GF-D8 (cell line): Measurements from ENCODE around the gene NRP1.

Experiments used
- DNase-seq: peaks from one replicate; lab custom pipeline; 2025; lab: John Stamatoyannopoulos, UW

Gene NRP1

DNA sequence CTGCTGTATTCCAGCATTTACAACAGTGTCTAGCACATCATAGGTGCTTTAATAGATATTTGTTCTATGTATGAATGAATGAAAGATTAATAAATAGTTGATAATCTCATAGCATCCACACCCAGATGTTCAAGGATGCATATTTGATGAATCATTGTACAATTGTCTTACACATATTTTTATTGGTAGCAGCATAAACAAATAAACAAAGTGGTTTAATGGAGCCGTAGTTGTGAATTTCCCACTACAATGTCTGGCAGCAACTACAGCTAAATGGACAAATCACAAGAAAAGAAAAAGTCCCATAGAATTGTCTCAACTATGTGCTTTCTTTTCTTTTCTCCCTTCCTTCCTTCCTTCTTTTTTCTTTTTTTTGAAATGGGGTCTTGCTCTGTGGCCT lies 150.8 kb downstream of the NRP1 start:
- DNase-seq: no peak

DNA sequence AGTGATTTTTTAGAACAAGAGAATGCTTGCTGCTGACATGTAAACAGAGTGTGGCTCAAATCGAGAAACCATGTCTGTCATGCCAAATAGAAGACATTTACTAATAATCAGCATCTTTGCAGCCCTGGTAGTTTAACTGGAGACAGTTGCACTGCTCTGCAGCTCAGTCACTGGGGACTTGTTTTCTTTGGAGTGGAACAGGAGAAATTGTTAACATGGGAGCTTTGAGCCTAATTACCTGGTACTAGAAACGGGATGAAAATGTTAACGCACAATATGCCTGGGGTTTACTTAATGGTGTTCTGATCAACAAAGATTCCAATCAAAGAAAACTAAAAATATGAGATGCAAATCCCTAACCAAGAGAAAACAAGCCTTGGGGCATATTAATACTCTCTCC lies 153.5 kb downstream of the NRP1 start:
- DNase-seq: no peak

DNA sequence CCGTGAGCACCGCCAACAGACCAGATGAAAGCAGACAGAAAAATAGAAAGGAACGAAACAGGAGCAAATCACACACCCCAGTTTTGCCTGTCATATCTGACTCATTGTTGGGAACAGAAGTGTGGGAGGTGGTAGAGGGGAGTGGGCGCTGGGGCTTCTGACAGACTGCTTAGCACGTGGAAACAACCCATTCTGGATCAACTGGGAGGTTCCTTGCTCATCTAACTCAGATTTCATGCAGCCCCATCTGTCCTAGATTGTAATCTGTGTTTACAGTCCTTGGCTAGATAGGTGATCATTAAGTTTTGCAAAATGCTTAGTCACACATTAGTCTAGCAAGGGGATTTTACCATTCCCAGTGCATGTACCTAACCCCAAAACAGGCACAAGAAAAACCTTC lies 154.1 kb downstream of the NRP1 start:
- DNase-seq: no peak

DNA sequence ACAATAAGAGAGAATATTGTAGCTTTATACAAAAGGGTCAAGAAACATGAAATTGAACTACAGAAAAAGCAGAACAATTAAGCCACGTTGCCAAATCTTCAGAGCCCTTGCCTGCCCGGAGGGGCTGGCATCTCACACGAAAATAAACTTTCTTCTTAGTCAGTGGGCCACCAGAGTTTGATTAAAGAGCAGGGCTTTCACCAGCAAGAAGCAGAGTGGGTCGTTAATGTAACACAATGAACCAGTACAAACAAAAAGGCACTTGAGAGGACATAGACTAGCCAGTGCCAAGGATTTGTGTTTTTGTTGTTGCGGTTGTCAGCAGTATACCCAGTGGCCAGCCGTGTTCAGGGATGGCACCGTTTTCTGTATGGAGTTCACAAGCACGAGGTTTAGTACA lies 155.4 kb downstream of the NRP1 start:
- no peak for DNase-seq

DNA sequence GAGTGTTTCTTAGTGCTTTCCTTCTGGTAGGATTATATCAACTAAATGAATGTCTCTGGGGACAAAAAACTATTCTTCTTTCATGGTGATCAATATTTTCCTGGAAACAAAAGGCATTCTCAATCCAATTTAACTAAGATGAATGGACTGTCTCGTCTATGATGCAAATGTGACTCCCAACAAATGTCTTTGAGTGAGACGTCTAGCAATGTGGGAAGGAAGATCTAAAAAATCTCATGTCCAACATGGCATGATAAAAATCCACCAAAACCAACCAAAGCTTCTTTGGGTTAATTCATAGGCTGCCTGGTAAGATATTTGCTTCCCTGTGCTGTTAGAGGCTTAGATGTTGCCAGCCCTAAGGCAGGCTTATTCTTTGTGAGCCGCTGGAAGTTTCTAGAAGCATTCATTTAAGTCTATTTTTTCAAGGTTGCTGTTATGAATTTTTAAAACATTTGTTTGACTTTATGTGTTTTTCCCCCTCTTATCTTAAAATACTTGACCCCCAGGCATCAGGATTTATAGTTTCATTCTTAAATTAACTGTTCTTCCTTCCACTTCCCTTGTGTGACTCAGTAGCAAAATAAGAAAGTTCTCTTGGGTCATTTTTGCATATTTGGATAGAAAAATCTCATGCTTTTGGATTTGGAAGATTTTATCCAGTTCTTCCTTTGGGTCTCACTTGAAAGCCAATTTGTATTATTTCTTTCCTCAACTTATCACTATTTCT lies 156.3 kb downstream of the NRP1 start:
- no peak for DNase-seq

DNA sequence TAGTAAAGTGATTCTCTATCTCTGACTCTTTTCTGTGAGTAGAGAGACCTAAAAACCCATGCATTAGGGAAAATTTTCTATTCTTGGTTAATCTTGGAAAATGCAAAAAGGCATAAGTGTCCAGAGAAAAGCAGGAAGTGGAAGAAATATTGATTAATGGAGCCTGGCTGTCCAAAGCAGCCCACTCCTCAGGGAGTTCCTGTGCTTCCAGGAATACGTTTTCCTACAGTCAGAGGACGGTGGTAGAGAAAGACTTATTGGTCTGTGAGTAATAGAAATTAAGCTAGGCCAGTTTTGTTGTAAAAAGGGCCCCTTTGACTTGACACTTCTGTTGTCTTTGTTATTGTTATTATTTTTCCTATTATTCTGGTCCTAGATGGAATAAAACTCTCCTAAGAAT lies 157.8 kb downstream of the NRP1 start:
- no peak for DNase-seq

DNA sequence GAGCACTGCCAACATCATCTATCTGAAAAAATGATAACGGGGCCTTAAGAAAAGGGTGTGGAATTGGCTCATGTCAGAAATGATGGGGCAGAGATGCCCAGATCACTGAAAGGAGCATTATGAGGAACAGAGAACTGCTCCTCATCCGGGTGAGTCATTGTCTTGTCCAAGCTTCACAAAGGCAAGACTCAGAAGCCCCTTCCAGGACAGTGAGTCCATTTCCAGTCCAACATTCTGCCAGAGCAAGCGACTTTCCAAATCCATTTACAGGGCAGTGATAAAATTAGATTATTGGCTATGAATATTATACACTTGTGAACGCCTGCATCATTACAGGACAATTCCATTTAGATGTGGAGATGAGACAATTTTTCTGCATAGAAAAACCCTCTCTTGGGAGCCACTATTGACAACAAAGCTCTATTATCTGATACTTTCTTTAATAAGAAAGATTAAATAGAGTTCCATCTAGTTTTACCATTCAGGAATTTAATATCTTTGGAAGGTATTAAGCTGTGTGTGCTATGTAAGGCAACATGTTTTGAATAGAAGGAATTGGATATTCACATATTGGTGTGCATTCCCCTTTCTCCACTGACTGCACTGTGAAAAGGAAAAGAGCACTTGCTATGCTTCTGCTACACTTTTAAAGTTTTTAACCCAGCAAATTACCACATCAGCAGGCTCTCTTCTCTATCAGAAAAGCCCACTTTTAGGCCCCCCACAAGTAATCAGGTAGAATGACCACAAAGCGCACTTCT lies 159.6 kb downstream of the NRP1 start:
- no peak for DNase-seq

DNA sequence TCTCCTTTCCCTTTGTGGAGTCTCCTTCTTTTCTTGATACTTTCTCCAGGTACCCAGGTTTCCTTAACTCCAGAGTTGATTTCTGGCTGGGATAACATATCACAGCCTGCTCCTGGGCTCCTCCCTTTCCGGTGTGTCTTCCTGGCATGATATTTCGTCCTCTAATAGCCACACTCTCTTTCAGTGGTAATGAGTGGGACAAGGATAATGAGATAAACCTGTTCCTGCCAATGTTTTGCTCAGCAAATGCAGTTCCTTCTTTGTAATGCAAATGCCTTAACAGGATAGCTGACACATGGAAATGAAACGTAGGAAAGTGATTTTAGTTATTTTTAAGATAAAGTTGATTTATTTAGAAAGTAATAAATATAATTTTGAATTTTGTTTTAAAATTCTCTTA lies 168.6 kb downstream of the NRP1 start:
- no peak for DNase-seq

DNA sequence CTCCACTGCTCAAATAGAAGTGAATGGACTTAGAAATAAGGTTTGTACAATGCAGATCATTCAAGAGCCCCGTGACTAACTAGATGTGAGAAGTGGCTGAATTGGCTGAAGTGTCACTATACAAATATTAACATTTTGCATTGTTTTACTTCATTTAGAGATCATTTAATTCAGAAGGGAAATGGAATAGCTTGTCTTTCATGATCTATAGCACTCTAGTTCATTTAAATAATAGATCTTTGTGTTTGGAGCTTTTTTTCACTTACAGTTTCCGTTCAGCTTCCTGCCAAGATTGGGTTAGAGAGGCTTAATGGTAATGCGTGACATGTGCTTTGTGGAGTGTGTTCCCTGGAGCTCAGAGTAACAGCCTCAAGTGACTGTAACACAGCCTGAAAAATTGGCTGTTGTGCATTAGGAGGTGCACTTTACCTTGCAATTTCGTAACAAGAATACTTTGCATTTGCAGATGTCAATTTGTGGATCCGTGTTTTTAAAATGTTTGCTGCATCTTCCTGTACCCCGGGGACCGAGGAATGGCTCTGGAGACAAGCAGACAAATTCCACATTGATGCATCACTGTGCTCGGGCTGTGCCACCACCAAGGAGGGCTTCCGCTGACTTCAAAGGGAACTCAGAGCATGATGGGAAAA lies 170.3 kb downstream of the NRP1 start:
- DNase-seq: no peak

DNA sequence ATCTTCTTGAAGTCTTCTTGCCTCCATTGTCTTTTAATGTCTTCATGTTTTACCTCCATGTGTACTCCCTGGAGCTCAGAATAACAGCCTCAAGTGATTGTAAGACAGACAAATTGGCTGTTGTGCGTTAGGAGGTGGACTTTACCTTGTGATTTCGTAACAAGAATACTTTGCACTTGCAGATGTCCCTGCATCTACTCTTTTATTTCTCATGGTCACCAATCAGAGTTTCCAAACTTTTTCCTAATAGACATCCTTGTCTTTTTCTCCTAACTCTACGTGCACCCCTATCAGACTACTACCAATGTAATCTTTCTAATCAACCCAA lies 172.3 kb downstream of the NRP1 start:
- no peak for DNase-seq

DNA sequence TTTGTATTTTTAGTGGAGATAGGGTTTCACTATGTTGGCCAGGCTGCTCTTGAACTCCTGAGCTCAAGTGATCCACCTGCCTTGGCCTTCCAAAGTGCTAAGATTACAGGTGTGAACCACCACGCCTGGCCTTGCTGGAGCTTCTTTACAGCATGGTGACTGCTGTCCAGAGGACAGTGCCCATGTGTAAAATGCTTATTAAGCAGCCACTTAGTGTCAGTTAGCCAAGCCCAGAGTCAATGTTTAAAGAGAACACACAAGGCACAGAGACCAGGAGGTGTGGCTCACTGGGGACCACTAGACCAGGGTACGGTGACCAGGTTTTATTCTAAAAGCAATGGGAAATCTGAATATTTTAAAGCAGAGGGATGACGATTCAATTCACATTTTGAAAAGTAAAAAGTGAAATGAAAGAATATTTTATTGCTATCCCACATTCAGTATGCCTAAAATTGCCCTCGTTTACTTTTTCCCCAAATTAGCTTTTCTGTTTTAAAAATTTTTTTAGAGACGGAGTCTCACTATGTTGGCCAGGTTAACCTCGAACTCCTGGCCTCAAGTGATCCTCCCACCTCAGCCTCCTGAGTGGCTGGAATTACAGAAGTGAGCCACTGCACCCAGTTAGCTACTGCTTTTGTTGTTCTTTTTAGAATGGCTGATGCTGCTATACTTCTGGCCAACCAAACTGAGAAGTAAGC lies 172.8 kb downstream of the NRP1 start:
- DNase-seq: no peak

DNA sequence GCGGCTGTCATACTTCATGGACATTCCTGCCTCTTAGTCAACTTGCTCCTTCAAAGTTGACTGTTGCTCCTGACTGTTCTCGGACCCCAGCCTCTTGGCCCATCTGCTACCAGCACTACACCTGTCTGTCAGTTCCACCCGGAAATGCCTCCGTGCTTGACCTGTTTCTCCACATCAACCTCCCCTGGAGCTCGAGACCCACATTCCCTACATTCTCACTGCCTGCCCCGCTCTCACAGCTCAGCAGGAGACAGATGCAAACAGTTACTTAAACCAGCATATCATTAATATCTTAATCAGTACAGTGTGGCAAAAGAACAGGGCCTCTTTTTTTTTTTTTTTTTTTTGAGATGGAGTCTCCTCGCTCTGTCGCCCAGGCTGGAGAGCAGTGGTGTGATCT lies 174.3 kb downstream of the NRP1 start:
- no peak for DNase-seq

DNA sequence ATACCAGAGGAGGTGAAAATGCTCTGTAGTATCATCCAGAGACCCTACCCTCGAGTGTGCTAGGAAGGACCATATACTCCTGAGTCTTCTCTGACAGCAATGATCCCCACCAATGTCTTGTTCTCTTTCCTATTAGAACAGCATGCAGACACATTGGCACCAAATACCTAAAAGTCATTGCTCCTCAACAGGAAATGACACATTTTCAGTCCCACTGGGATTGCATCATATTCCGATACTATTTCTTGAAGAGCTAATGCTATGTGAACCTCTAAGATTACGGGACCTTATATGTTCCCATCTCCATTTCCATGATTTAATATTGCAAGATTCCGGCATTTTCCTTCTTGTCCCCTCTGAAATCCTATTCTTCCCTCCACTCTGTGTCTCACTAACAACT lies 177.4 kb downstream of the NRP1 start:
- DNase-seq: no peak

DNA sequence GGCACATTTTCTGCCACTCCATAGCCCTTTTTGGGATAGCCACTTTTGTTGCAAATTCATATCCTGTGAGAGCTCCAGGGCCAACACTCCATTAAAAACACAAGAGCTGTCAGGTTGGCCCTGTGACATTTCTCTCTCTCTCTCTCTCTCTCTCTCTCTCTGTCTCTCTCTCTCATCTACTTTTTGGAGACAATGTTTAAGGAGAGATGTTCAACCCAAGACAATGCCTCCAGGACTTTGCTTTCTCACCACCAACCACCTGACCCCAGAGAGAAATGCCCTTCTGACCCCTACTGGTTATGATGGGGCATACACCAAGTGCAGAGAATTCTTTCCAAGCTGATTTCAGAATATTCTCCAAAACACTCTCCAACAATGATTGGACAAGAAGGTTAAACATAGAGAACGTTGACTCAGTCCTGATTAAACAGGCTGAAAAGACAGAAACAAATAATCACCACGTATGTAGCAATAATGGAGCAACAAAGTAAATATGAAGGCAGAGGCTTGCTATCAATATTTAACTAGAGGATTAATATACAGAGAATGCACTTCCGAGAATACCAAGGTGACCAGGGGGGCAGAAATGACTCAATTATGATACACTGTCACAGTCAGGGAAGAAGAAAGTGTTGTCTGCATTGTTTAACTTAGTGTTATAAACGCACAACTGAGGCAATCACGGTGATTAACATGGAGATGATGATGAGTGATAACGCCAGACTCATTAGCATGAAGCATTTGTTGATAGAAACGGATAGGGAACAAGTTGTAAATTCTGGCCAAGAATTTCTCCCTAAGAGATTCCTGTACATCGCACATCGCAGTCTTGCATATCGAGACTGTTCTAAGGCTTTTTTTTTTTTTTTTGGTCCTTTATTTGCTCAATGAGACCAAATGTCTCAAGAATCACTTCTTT lies 178.5 kb downstream of the NRP1 start:
- no peak for DNase-seq

DNA sequence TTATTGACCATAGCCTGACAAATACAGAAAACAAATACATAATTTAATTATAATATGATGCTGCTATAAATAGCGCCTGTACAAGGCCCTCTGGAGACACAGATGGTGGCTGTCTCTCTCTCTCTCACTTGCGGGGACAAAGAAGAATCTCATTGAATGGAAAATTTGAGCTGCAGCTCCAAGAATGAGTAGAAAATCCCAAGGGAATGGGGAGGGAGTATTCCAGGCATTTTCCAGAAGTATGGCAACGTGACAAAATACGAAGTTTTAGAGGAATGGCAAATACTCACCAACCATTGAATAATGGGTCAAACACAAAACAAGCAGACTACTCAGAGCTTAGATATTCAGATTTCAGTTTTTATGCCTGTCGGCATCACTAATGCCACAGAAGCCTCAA lies 179.9 kb downstream of the NRP1 start:
- no peak for DNase-seq

DNA sequence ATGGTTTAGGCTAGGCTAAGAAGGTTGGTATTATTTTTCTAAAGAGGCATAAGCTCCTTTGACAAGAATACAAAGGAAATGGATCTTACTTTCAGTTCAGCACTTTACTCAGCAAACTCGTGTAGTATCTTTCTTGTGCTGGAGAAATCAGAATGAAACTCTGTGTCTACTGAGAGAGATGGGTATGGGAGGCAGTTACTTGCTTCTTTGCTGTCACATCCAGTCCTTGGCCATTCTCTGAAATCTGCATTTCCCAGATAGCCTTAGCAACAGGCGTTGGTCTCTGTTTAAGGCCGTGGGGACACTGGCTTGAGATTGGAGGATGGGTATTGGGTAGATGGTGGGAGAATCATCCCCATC lies 180.5 kb downstream of the NRP1 start:
- DNase-seq: no peak

DNA sequence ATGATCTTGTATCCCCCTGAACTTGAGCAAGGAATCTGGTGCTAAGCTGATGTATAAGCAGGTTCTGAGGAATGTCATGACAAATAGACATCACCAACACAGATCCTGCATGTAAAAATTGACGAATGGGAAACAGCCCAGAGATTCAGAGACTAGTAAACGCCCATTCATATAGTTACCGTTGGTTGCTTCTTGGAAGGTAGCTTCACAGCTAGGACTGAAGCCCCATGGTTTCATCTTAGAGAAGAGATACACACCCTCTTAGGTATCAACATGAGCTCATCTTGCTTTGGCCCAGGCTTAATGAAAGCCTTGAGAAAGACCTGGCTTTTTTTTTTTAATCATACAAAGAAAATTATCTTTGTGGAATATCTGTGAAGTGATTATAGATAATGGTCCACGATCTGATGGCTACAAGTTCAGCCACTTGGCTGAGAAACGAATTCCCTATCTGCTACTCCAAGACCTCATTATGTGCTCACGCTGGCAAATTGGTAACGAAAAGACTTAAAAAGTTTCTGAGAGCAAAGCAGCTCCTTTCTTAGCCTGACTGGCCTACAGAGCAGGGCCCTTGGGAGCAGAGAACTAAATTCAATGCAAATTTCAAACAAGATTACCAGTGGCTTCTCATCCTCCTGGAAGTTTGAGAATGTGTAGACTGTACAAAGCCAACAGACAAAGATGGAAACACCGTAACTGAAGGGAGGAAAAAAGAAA lies 181.1 kb downstream of the NRP1 start:
- DNase-seq: no peak

DNA sequence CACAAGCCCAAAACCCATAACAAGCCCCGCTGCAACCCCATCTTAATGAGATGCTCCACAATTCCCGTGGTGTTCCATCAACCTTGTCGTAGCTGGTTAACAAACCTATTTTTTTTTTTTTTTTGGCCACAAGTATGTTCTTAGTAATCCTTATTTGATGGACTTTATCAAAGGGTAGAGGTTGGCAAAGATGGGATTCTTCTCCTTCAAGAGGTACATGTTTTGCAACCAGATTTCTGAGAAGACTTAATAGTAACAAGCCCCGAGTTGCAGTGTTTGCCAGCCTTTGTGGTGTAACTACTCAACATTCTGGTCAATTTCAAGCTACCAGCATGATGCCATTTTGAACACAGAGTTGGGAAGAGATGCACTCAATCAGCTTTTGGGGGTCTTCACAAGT lies 181.7 kb downstream of the NRP1 start:
- DNase-seq: no peak

DNA sequence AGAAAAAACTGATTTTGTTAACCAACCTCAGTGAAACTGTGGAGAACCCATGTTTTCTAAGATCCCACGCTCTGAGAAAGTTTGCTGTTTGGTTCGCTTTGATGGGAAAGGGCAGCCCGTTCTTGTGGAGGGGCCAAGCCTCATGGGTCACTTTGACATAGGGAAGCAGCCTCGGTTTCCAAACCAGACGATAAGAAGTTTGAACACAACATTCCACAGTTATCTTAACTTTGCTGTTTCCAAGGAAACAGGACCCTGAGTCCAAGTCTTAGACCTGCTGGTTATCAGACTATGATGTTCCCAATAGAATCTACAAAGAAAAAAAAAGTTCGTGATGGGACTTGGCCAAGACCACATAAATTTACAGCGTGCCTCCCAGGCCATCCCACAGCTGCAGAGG lies 182.3 kb downstream of the NRP1 start:
- no peak for DNase-seq

DNA sequence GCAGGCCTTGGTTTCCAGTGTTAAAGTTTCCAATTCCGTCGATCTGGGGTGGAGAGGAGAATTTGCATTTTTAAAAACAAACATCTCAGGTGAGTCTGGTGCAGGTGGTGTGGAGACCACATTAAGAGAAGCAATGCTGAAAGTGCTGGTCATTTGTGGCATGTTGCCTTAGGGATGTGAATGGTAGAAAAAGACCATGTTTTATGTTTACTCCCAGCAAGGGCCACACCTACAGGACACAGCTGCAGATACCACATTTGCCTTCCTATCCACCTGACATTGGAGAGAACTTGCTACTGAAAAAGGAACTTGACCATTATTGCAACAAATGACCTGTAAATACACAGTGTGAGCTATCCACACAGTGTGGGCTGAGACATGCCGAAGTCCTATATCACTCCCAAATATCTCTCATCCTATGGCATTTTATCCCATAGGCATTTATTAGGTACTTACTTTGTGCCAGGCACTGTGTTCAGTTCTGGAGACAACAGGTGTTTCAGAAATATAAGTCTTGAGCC lies 183.1 kb downstream of the NRP1 start:
- DNase-seq: no peak

DNA sequence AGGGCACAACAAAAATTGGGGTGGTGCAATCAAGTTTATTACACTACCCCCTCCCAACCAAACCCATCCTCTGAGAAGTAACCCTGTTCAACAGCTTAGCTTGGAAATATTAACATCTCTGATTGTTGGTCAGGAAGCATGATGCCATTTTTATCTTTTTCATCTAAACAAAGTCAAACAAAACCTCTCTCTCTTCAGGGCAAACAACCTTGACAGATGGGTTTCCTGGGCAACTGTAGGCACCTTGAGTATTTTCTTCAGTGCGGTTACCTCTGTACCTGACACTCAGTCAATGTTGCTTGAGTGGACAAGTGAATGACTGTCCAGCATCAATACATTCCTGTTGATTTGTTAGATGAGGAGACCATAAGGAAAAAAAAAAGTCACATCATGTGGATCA lies 183.6 kb downstream of the NRP1 start:
- DNase-seq: no peak
